Natural killer cell (primary cell): ENCODE data around the gene PRRC2C. TPM values are rescaled to one million over a fixed set of nuclear protein-coding genes. Genes with fewer than 3 reads are reported as not detected.

ENCODE experiments used
- ATAC-seq, 3 donors: fragments of 150-1000 bp in 2 of 3; fragments of 200-7000 bp in 1 of 3; cut with Tn5 transposase; 1 replicate in 1 of 3; 2 replicates in 2 of 3; pipeline ENCODE4 v1.10.0; 2021; ENCODE audit warnings: mild to moderate bottlenecking in 2 of 3, moderate library complexity in 2 of 3
- DNase-seq, 2 donors: peaks; one replicate each; pipeline versions ENCODE4 v3.0.0 to v3.0.0-alpha.2; 2013 to 2021; ENCODE audit warnings: mixed read lengths in 1 of 2
- H3K27ac ChIP-seq: one replicate; pipeline ENCODE4 v1.5.1; 2013; ENCODE audit warnings: mild to moderate bottlenecking, low read length
- H3K27me3 ChIP-seq: one replicate; pipeline ENCODE4 v1.6.1; 2013; ENCODE audit warnings: low read length; ENCODE audit not compliant: control insufficient read depth, insufficient read depth
- H3K36me3 ChIP-seq: one replicate; pipeline ENCODE4 v1.6.1; 2013; ENCODE audit warnings: low read length; ENCODE audit not compliant: control insufficient read depth, insufficient read depth
- H3K4me1 ChIP-seq: one replicate; pipeline ENCODE4 v1.6.1; 2013; ENCODE audit warnings: low read length; ENCODE audit not compliant: control insufficient read depth, insufficient read depth
- H3K4me3 ChIP-seq: one replicate; pipeline ENCODE4 v1.5.1; 2013; ENCODE audit warnings: low read length
- H3K9me3 ChIP-seq: one replicate; pipeline ENCODE4 v1.6.1; 2013; ENCODE audit warnings: low read length; ENCODE audit not compliant: control insufficient read depth, insufficient read depth
- H3K27ac Mint-ChIP-seq, 2 donors: one replicate each; pipeline ENCODE4 v1.8.0; 2022; ENCODE audit warnings: mild to moderate bottlenecking in 2 of 2, mixed read lengths in 2 of 2, moderate library complexity in 1 of 2
- H3K27me3 Mint-ChIP-seq, 2 donors: one replicate each; pipeline ENCODE4 v1.8.0; 2022; ENCODE audit warnings: low read depth in 2 of 2, mixed read lengths in 2 of 2
- H3K36me3 Mint-ChIP-seq: one replicate; pipeline ENCODE4 v1.8.0; 2022; ENCODE audit warnings: mixed read lengths
- H3K4me1 Mint-ChIP-seq, 2 donors: one replicate each; pipeline ENCODE4 v1.8.0; 2022; ENCODE audit warnings: mixed read lengths in 2 of 2
- H3K4me3 Mint-ChIP-seq: one replicate; pipeline ENCODE4 v1.8.0; 2022; ENCODE audit warnings: mild to moderate bottlenecking, moderate library complexity, mixed read lengths
- H3K9me3 Mint-ChIP-seq, 2 donors: one replicate each; pipeline ENCODE4 v1.8.0; 2022; ENCODE audit warnings: mixed read lengths in 2 of 2
- CTCF ChIP-seq: fragments of 200-600 bp; IDR thresholded peaks from one replicate; pipeline ENCODE4 v1.8.0; 2022; ENCODE audit warnings: antibody characterized with exemption
- WGBS: methylation state at CpG from one replicate; pipeline ENCODE4 v1.1.7; 2013; ENCODE audit warnings: missing lambda C conversion rate; ENCODE audit not compliant: insufficient coverage; 5-methylcytosine and 5-hydroxymethylcytosine counted together
- intact Hi-C: fragments of 100-400 bp; cut with micrococcal nuclease; formaldehyde crosslinking; loops from one replicate; pipeline ENCODE4 v1.14.2; 2022
- total RNA-seq, 4 donors: library from RNA; stranded (reverse); fragments of 120-200 nt in 1 of 4; gene quantifications; one replicate each; pipeline versions ENCODE4 v1.2.3 to v1.2.4, GENCODE V29; 2013 to 2022

The PRRC2C gene
- total RNA-seq, 3 donors from 2014 or later (not counting 1 experiment from before 2014, with no cell fraction given): 330 to 355 (median 353) TPM

- H3K4me1 Mint-ChIP-seq: no peaks in the 10 kb centered on the region
Measured at GRCh38 chr1:171628225-171628624, 142.9 kb downstream of the PRRC2C start.

GRCh38 chr1:171635661-171636060 is 150.3 kb downstream of the PRRC2C start:
- no peaks in the 10 kb centered on the region for H3K9me3 ChIP-seq
- intact Hi-C loops: no loop called here
- no peak overlapping the region for H3K27ac Mint-ChIP-seq
- H3K4me3 ChIP-seq: no peak overlapping the region
- peaks cover 5 to 19% of the 10 kb centered on the region in 2 donors for H3K27me3 Mint-ChIP-seq
- H3K4me1 ChIP-seq: no peaks in the 10 kb centered on the region
- no peaks in the 10 kb centered on the region for H3K4me1 Mint-ChIP-seq
- WGBS: 89% methylated on average over 2 of the region's 2 CpGs
- TF ChIP-seq CTCF: no peak
- no peaks in the 10 kb centered on the region for H3K36me3 ChIP-seq
- H3K36me3 Mint-ChIP-seq: no peaks in the 10 kb centered on the region
- no peak overlapping the region for H3K4me3 Mint-ChIP-seq
- H3K27ac ChIP-seq: no peak overlapping the region
- ATAC-seq (no peak), DNase-seq (no peak)
- H3K27me3 ChIP-seq: no peaks in the 10 kb centered on the region
- no peaks in the 10 kb centered on the region for H3K9me3 Mint-ChIP-seq

More at GRCh38 chr1:171628225-171628624, 142.9 kb downstream of the PRRC2C start:
- Mint-ChIP-seq H3K9me3 (no peaks in the 10 kb centered on the region), H3K36me3 (no peaks in the 10 kb centered on the region), H3K27me3 (peaks cover 19 to 41% of the 10 kb centered on the region in 2 donors), H3K4me3 (no peak overlapping the region), H3K27ac (no peak overlapping the region)
- Histone ChIP-seq H3K4me3 (no peak overlapping the region), H3K27me3 (no peaks in the 10 kb centered on the region), H3K9me3 (no peaks in the 10 kb centered on the region), H3K36me3 (no peaks in the 10 kb centered on the region), H3K4me1 (no peaks in the 10 kb centered on the region), H3K27ac (no peak overlapping the region)
- no peak for TF ChIP-seq CTCF
- WGBS: 89% methylated on average over 2 of the region's 2 CpGs
- DNase-seq (no peak), ATAC-seq (no peak)
- intact Hi-C loops: no loop called here

GRCh38 chr1:171636141-171636540 is 150.8 kb downstream of the PRRC2C start:
- Histone ChIP-seq H3K9me3 (no peaks in the 10 kb centered on the region), H3K27ac (no peak overlapping the region), H3K4me1 (no peaks in the 10 kb centered on the region), H3K4me3 (no peak overlapping the region), H3K36me3 (no peaks in the 10 kb centered on the region), H3K27me3 (no peaks in the 10 kb centered on the region)
- H3K9me3 Mint-ChIP-seq: no peaks in the 10 kb centered on the region
- H3K27me3 Mint-ChIP-seq: peaks cover 2 to 16% of the 10 kb centered on the region in 2 donors
- no peak overlapping the region for H3K27ac Mint-ChIP-seq
- intact Hi-C loops: no loop called here
- no peak for TF ChIP-seq CTCF
- ATAC-seq (no peak), DNase-seq (no peak)
- no peak overlapping the region for H3K4me3 Mint-ChIP-seq
- 87% methylated on average over 11 of the region's 11 CpGs for WGBS
- H3K36me3 Mint-ChIP-seq: no peaks in the 10 kb centered on the region
- H3K4me1 Mint-ChIP-seq: no peaks in the 10 kb centered on the region

- Histone ChIP-seq H3K4me1 (no peaks in the 10 kb centered on the region), H3K36me3 (no peaks in the 10 kb centered on the region), H3K4me3 (no peak overlapping the region), H3K9me3 (no peaks in the 10 kb centered on the region), H3K27me3 (no peaks in the 10 kb centered on the region), H3K27ac (no peak overlapping the region)
- Mint-ChIP-seq H3K9me3 (no peaks in the 10 kb centered on the region), H3K4me3 (no peak overlapping the region), H3K27me3 (peaks cover 0 to 3% of the 10 kb centered on the region in 2 donors), H3K27ac (no peak overlapping the region), H3K4me1 (no peaks in the 10 kb centered on the region), H3K36me3 (no peaks in the 10 kb centered on the region)
- 61% methylated on average over 3 of the region's 4 CpGs for WGBS
- ATAC-seq (no peak), DNase-seq (no peak)
- intact Hi-C loops: no loop called here
- TF ChIP-seq CTCF: no peak
Measured at GRCh38 chr1:171637928-171638576, 152.7 kb downstream of the PRRC2C start.
